GM18508 (cell line): Measurements from ENCODE around the gene HDAC11.
"Not testable (repeated sequence)": the region's sequence is repeated elsewhere in the genome, so short reads cannot be mapped to it uniquely, and the experiment has no call there.

Source experiments
- ATAC-seq: cut with Tn5 transposase; IDR thresholded peaks from one replicate; pipeline ENCODE4 v1.9.1; 2021; ENCODE audit warnings: moderate number of reproducible peaks; ENCODE audit not compliant: insufficient read depth, unreplicated experiment

Gene HDAC11

DNA sequence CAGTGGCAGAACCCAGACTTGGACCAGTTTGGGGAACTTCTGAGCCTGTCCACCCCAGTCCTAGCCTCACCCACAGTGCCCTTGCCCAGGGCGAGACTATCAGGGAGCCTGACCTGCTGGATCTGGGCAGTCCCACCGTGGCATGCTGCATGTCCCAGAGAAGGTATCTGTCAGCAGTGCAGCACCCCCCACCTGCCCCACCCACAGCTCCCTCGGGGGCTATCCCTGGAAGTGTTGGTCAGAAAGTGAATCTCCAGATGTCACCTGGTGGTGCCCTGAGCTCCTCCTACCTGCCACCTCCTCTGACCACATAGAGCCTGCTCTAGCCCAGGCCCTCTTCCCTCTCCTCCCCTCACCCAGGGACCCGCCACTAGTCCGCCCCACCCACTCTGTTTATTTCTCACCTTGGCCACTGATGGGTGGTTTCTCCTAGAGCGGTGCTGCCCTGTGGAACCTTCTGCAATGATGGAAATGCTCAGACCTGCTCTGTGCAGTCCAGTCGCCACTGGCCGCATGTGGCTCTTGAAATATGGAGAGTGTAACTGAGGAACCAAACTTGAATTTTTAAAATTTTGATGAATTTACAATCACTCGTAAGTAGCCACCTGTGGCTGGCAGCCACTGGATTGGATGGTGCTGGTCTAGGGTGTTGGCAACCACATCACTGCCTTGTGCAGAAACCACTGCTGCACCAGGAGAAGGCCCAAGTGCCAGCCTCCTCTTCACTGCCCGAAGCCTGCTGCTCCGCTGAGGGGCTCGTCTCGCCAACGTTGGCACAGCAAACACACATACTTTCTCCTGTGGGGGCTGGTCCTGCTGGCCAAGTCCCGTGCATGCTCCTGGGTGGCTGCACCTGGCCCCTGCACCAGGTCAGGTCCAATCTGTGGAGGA, 13.1 kb downstream of the HDAC11 start:
- ATAC-seq = no peak

DNA sequence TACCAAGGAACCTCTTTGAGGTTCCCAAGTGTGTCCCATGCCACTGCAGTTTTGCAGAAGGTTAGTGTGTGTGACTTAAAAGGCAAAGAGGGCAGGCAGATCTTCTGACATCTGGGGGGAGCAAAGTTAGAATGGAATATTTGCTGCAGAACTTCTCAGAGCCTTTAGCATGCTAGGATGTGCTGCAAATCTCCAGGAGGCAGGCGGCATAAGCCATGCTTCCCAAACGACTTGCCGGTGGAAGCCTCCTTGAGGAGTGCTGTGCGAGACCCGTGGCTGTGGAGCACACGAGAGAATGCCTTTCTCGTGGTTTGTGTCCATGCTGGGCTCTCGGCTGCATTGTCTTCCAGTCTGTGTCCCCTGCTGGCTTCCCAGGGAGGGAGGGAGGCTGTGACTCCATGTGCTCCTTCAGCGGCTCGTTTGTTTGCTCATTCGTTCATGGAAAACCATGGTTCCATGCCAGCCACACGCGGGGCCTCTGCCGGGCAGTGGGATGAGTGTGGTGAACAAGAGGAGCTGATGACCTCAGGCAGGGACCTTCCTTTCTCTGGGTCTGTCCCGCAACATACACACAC, 13.8 kb downstream of the HDAC11 start:
- no peak for ATAC-seq

DNA sequence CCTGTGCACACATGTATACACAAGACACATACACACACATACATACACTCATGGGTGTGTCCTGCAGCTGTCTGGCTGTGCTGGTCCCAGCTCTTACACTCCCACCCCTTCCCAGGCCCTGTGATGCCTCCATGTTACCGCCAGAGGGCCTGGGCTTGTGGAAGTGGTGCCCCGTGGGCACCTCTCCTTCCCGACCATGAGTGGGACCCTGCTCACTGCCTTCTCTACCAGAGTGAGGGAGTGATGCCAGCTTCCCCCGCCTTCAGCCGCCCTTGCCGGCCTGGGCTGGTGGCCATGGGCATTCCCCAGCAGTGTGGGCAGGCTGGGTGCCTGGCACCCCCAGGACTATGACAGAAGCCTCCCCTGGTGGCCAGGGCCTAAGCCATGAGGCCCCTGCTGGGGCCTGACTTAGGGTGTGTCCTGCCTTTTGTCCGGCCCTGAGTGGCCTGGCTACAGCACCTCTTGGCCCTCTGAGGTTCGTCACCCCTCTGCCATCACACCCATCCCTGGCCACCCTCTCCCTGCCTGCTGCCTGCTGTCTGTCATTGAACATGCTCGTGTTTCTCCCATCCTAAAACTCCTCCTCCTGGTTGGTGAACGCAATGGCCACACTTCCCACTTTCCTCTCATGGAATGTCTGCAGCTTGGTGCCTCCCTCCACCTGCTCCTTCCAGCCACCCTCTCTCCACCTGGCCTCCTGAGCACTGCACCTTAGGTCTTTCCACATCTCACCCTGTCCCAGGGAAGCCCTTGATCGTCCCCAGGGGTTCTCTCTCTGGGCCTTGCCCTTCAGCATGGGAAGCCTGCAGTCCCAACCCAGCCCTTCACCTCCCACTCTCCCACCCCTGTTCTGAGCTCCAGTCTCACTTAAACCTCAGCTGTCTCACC, 14.6 kb downstream of the HDAC11 start:
- no peak for ATAC-seq

DNA sequence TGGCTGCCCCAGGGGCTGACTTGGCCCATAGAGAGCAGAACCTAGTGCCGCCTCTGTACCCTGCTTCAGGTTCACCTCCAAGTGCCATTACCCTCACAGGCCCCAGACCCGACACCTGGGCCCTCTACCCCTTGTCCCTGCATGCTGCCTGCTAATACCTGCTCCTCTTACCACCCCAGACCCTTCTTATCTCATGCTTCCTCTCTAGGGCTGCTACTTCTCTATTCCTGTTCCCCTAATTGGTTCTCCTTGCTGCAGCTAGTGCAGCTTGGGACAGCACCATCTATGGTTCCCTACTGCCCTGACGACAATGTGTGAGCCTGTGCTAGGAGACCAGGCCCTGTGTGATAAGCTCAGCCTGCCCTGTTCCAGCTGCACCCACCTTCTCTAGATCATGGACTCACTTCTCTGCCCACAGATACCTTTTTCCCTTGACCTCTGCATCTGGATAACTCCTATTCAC, 15.3 kb downstream of the HDAC11 start:
- ATAC-seq = no peak

DNA sequence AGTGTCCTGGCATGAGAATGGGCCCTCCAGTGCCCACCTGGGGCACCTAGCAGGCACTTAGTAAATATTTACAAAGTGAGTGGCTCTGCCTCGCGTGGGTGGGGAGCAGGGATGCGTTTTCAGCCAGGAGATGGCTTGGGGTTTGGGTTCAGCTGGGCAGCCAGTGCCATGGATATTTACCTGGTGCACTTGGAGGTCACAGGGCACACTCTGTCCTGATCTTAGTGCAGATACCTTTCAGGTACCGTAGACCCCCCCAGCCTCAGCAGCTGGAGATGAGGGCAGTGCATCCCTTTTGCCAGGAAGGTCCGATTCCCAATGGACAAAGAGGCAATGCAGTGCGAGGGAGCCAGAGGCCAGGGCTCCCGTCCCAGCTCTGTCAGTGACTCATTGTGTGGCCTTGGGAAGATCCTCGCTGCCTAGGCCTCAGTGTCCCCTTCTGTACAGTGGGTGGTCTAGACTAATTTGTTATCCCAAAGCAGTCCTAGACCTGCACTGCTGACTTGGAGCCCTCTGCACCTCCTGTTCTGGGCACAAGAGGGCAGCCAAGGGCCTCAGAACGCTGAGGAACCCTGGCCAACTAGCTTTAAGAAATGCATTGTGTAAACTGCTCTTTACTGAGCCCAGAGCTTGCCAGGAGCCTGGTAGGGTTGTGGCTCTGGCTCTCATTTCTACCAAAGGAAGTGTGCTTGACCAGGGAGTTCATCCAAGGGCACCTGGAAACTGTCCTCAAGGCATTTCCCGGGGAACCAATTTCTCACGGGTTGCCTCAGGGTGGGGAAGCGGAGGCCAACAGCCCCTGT, 16.0 kb downstream of the HDAC11 start:
- ATAC-seq = no peak

DNA sequence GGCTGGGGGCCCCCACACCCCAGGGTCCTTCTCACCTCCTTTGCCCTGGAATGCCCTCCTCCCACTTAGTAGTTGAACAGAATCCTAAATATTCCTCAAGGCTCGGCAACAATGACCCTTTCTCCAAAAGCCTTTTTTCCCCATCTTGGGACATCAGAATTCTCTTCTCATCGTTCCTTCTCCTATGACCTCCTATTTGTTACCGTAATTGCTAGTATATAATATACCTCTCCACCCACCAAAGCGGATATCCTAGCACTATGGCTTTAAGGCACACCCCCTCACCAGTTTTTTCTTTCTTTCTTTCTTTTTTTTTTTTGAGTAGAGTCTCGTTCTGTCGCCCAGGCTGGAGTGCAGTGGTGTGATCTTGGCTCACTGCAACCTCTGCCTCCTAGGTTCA, 16.8 kb downstream of the HDAC11 start:
- ATAC-seq = no peak

DNA sequence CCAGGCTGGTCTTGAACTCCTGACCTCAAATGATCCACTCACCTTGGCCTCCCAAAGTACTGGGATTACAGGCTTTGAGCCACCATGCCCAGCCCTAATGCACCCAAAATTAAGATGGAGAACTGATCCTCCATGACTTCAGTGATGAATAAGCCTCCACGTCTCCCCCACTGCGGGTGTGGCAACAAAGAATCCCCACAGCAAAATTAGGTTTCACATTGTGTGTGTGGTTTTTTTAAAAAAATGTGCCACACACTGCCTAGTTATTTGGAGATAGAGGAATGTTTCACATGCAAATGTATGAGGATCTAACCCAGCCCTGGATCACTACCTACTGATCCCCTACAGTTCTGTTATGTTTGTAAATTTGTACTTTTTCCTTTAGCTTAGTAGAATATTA, 17.3 kb downstream of the HDAC11 start:
- no peak for ATAC-seq

DNA sequence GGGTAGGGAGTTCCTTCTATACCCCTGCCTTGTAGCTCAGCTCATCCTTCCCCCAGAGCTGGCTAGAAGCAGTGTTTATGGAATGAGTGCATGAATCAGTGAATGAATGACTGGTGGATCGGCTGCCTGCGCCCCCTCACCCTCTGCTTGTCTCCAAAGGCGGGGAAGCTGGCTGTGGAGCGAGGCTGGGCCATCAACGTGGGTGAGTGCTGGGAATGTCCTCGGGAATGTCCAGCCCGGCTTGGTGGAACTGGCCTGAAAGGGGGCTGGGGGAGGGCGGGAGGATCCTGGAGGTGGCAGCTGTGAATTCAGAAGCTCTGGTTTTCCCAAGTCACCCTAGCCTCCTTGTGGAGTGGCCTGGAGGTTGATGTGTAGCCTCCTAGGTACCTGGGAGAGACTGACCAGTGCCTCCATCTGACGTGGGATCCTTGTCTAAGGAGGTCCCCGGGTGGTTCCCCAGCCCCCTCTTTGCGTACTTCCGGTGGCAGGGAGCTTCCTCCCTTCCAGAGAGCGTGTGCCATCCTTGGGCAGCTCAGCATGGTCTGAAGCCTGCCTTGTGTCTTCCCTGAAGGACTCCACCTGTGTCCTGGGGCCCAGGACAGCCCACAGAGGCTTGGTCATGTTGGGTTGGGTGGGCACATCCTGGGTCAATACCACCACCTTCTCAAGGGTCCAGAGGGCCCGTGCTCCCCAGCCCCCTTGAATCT, 18.4 kb downstream of the HDAC11 start:
- ATAC-seq = no peak

DNA sequence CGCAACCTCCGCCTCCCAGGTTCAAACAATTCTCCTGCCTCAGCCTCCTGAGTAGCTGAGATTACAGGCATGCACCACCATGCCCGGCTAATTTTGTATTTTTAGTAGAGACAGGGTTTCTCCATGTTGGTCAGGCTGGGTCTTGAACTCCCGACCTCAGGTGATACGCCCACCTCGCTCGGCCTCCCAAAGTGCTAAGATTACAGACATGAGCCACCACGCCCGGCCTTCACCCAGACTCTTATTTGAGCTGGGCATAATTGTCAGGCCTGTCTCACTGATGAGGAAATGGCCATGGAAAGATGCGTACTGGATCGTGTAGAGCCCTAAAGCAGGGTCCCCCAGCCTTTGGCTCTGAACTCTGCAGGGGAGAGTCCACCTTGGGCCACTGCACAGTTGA, 19.1 kb downstream of the HDAC11 start:
- not testable (repeated sequence) for ATAC-seq

DNA sequence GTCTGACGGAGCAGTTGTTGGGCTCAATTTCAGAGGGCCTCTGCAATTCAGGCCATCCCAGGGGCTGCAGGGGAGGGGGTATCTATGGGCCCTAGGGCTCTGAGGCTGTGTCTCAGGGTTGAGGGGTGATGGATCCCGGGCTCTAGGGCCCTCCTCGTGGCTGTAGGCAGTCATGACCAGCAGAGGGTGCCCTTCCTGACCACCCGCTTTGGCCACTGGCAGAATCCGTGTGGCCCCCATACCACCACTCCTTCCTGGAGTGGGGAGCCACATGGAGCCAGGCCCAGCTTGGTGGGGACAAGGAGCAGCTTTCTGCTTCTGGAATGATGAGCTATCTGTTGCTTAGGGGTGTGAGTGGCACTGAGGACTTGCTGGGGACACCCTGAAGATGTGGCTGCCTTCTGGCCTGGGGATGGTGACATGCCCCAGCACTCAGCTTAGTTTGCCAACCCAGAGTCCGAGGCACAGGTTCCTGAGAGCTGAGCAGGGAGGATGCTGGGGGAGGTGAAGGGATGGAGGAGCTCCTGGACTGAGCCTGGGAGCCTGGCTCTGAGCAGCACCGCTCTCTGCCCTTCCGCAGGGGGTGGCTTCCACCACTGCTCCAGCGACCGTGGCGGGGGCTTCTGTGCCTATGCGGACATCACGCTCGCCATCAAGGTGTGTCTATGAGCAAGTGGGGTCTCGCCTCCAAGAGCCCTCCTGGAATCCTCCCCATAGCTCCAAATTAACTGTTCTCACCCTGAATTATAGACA, 20.2 kb downstream of the HDAC11 start:
- no peak for ATAC-seq

DNA sequence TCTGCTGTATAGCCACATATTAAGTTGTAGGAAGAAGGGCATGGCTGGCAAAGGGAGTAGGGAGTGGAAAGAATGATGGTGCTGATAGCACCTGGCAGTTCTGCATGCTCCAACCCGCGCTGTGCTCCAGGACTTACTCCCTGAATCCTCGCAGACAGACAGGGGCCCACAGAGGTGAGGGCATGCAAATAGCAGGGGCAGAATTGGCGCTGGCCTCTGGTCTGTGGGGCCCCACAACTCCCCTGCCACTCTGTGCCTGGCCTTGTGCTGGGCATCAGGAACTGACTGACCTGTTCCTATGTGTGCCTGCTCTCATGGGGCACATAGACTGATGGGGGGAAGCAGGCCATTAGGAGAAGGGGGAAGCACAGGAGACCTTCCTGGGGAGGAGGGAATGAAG, 20.9 kb downstream of the HDAC11 start:
- no peak for ATAC-seq

DNA sequence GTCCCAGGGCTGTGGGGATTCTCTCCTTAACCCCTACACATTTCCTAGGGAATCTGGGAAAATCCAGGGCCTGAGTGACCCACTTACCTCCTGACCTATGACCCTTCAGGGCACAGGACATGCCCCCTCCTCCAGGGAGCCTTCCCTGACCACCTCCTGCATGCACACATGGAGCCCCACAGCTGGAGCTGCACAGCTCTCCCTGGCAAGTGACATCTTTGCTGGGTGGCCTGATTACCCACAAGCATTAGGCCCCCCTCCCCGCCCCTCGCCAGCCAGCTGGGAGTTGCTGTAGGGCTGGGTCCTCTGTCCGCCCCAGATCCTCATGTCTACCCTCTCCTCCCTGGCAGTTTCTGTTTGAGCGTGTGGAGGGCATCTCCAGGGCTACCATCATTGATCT, 21.4 kb downstream of the HDAC11 start:
- ATAC-seq = no peak

DNA sequence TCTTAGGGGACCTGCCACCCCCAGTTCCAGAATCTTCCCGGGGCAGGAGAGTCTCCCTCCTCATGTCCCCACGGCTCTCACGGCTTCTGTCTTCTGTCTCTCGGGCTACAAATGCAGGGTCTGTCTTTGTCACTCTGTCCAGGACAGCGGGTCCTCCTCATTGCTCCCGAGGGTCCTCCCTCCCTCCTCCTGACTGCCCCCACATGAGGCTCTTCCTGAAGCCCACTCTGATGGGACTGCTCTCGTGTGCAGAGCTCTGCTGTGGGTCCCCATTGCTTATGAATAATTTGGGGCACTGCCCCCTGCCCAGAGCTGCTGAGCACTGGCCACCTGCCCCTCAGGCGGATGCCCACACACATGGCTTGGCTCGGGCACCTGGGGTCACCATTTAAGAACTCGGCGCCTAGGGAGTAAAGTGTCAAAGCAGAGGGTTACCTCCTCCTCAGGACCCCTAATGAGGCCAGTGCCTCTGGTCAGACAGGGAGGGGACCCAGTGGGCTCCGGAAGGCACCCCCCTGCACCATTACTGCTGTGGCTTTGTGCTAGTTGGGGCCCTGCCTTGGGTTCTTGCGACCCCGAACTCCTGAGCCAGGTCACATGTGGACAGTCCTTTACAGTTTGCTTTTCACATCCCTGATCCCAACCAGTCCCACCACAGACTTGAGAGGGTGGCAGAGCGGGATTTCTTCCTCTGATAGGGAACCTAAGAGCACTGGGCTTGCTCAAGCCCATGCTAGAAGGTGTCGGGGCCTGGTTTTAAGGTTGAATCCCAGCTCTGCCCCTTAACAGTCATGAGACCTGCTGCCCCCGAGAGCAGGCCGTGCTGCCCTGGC, 22.1 kb downstream of the HDAC11 start:
- no peak for ATAC-seq

DNA sequence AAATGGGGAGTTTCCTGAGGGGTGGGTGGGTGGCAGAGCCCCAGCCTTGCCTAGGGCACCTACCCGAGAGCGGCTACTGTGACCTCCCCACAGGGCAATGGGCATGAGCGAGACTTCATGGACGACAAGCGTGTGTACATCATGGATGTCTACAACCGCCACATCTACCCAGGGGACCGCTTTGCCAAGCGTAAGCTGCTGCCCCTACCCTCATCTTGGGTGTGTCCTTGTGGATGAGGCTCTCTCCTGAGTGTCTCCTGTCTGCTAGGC, 22.6 kb downstream of the HDAC11 start:
- no peak for ATAC-seq

DNA sequence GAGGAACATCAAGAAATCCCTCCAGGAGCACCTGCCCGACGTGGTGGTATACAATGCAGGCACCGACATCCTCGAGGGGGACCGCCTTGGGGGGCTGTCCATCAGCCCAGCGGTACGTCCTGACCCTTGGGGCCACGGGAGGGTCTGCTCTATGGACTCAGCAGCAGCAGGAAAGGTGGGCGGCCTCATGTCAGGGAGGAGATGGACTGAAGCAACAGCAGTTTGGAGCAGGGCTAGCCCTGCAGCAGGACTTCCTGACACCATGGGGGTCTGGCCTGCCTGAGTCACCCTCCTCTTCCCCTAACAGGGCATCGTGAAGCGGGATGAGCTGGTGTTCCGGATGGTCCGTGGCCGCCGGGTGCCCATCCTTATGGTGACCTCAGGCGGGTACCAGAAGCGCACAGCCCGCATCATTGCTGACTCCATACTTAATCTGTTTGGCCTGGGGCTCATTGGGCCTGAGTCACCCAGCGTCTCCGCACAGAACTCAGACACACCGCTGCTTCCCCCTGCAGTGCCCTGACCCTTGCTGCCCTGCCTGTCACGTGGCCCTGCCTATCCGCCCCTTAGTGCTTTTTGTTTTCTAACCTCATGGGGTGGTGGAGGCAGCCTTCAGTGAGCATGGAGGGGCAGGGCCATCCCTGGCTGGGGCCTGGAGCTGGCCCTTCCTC, 24.2 kb downstream of the HDAC11 start:
- ATAC-seq = no peak

DNA sequence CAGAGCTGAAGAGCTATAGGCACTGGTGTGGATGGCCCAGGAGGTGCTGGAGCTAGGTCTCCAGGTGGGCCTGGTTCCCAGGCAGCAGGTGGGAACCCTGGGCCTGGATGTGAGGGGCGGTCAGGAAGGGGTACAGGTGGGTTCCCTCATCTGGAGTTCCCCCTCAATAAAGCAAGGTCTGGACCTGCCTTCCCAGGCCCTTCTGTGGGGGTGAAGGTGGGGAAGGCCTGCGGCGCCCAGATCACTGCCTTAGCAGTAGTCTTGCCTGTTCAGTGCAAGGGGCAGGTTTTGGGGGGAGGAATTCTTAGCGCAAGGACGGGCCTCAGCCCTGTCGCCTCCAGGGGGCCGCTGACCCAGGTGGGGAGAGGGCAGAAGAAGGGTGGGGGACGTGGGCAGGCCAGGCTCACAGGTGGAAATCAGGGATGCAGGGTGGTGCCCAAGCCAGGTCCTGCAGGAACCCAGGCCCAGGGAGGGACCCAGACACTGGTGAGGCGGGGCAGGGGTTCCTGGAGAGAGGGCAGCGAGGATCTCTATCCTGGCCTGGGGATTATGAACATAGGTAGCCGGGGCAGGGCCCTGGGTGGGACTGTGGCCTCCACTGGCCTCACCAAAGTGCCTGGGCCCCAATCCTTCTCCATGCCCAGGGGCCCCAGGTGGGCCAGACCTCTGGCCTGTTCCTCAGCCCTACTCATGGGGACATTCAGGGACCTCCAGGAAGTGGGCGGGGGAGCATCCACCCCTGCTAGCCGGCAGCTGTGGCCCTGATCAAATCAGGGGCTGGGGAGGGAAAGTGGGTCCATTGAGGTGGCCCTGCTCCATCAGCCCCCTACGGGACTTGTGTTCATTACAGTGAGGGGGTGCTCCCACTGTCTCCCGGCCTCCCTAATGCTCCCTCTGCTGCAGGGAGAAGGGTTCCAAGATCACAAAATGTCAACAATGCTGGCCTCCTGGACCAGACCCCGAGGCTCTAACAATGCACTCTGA, 25.3 kb downstream of the HDAC11 start:
- ATAC-seq = no peak

DNA sequence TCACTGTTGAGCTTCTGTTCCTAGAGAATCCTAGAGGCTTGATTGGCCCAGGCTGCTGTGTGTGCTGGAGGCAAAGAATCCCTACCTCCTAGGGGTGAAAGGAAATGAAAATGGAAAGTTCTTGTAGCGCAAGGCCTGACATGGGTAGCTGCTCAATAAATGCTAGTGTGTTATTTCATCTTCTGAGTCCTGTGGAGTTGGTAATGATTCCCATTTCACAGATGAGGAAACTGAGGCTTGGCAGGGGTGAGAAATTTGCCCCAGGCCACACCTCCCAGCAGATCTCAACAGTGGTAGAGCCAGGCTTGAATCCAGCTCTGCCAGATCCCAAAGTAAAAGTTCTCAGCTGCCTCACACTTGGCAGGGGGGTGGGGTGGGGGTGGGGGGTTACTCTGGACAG, 26.1 kb downstream of the HDAC11 start:
- ATAC-seq = no peak
